K562 (cell line): ENCODE data around the gene SDE2. TPM values are rescaled to one million over a fixed set of nuclear protein-coding genes. Genes with fewer than 3 reads are reported as not detected.

Source experiments
- CBFA2T2 ChIP-seq: fragments of 450-650 bp; conservative IDR thresholded peaks from 2 replicates; pipeline ENCODE4 v1.6.1; 2017; ENCODE audit warnings: mild to moderate bottlenecking
- COPS2 ChIP-seq: fragments of 450-650 bp; conservative IDR thresholded peaks from 2 replicates; pipeline ENCODE4 v1.6.1; 2016; ENCODE audit warnings: mild to moderate bottlenecking, moderate library complexity
- ETV1 ChIP-seq: fragments of 450-650 bp; conservative IDR thresholded peaks from 2 replicates; pipeline ENCODE4 v1.6.1; 2016; ENCODE audit warnings: missing genetic modification characterization, control low read depth, low read depth, missing compliant biosample characterization
- JUNB ChIP-seq: fragments of 450-650 bp; formaldehyde crosslinking; conservative IDR thresholded peaks from 2 replicates; pipeline ENCODE4 v1.4.0; 2020; ENCODE audit warnings: mild to moderate bottlenecking
- NCOA1 ChIP-seq: fragments of 450-650 bp; IDR thresholded peaks from 2 replicates; pipeline ENCODE4 v1.6.1; 2016; ENCODE audit warnings: low read depth
- NCOA2 ChIP-seq, 2 experiments: fragments of 450-650 bp; IDR thresholded peaks; 2 replicates each; pipeline ENCODE4 v1.6.1; 2018; ENCODE audit warnings: mild to moderate bottlenecking in 2 of 2, moderate library complexity in 1 of 2; ENCODE audit not compliant: partially characterized antibody in 2 of 2
- NELFE ChIP-seq: IDR thresholded peaks from 2 replicates; pipeline ENCODE4 v1.6.1; 2011; ENCODE audit warnings: mild to moderate bottlenecking; ENCODE audit not compliant: insufficient read depth, insufficient read length
- PRMT5 ChIP-seq: sonication (generic); formaldehyde crosslinking; IDR thresholded peaks from 2 replicates; pipeline ENCODE4 v1.5.0; 2020; ENCODE audit warnings: missing genetic modification reagents
- SOX6 ChIP-seq: fragments of 450-650 bp; IDR thresholded peaks from 2 replicates; pipeline ENCODE4 v1.6.1; 2014; ENCODE audit warnings: mild to moderate bottlenecking
- STAT5A ChIP-seq: IDR thresholded peaks from 2 replicates; pipeline ENCODE4 v1.6.1; 2012; ENCODE audit warnings: low read length, inconsistent platforms, borderline replicate concordance
- STAT5B ChIP-seq: fragments of 250-450 bp; sonication (Bioruptor Pico); IDR thresholded peaks from 2 replicates; pipeline ENCODE4 v1.8.0; 2021; ENCODE audit warnings: mild to moderate bottlenecking, inconsistent platforms
- U2AF1 ChIP-seq: fragments of 200-400 bp; formaldehyde crosslinking; optimal IDR thresholded peaks from 2 replicates; pipeline ENCODE3; 2017; ENCODE audit warnings: mild to moderate bottlenecking, low read depth, low read length, moderate library complexity
- ZNF583 ChIP-seq: fragments of 250-450 bp; sonication (Bioruptor Pico); IDR thresholded peaks from 2 replicates; pipeline ENCODE4 v1.4.0; 2020
- ZNF699 ChIP-seq: fragments of 250-450 bp; sonication (Bioruptor Pico); IDR thresholded peaks from 2 replicates; pipeline ENCODE4 v1.8.0; 2021; ENCODE audit warnings: mild to moderate bottlenecking, moderate library complexity; ENCODE audit not compliant: insufficient replicate concordance
- polyA plus RNA-seq, 8 experiments: library from polyadenylated mRNA; depleted of rRNA in 4 of 8; stranded (reverse) in 5 of 8; unstranded in 3 of 8; fragments of >200 nt; fragmentation: Nextera tagmentation in 2 of 8; fragmentation: Illumina TruSeq in 1 of 8; extraction: Ambion mirVana in 2 of 8; extraction: Trizol in 1 of 8; gene quantifications; 2 replicates each; pipeline versions ENCODE4 v1.2.1 to v1.2.3, GENCODE V29; 2011 to 2014; ENCODE audit warnings: inconsistent platforms in 1 of 8, missing spikeins in 1 of 8
- total RNA-seq, 7 experiments: library from RNA; depleted of rRNA in 6 of 7; stranded (reverse); fragments of >200 nt in 6 of 7; fragmentation: Illumina TruSeq in 2 of 7; extraction: Trizol in 2 of 7; gene quantifications; 2 replicates each; pipeline versions ENCODE4 v1.2.1 to v1.2.3, GENCODE V29; 2011 to 2021; ENCODE audit warnings: low replicate concordance in 1 of 7
- TF ChIP-seq, protein P1 (sequence below): IDR thresholded peaks from 3 replicates; pipeline ENCODE4 v1.6.1; 2011; ENCODE audit warnings: borderline replicate concordance, mild to moderate bottlenecking, moderate library complexity; ENCODE audit not compliant: insufficient read length; ENCODE audit errors: extremely low read depth
- TF ChIP-seq, protein P2 (sequence below): fragments of 450-650 bp; IDR thresholded peaks from 2 replicates; pipeline ENCODE4 v1.6.1; 2016
- TF ChIP-seq, protein P3 (sequence below): sonication (generic); formaldehyde crosslinking; IDR thresholded peaks from 2 replicates; pipeline ENCODE4 v1.8.0; 2023; ENCODE audit warnings: missing genetic modification reagents, mild to moderate bottlenecking, borderline replicate concordance

Gene SDE2
- total and polyA plus RNA-seq, 9 of the 15 experiments (the other 6 are each of a cell fraction or from before 2014, with no cell fraction given): 14.3 to 62.3 (median 46.0) TPM

DNA sequence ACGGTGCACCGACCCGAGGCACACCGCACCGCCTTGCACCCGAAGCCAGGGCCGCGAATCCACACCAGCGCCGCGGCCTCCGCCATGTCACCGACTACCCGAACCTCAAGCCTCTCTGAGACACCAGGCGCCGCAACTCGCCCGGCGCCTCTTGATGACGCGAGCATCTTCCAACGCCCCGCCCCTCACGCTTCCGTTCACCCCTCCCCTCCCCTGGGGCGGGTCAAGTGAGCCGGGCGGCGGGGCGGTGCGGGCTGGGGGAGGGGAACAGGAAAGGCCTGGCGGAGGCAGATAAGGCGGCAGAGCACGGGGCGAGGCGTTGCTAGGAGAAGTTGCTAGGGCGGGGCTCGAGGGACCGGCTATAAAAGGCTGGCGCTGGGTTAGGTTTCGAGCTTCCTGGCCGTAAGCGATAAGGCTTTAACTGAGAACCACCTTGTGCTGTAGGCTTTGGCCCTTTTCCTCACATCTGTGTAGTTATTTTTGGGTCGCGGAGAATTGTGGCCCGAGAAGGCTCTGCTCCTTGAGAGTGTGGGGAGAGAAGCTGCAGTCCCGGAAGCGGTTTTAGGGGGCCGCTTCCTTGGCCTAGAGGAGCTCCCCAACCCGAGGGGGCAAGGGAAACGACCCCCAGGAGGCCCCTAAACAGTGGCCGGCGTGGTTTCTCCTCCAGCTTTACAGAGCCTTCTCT is at the start of gene SDE2 (continued):
- TF ChIP-seq, protein P1, sequence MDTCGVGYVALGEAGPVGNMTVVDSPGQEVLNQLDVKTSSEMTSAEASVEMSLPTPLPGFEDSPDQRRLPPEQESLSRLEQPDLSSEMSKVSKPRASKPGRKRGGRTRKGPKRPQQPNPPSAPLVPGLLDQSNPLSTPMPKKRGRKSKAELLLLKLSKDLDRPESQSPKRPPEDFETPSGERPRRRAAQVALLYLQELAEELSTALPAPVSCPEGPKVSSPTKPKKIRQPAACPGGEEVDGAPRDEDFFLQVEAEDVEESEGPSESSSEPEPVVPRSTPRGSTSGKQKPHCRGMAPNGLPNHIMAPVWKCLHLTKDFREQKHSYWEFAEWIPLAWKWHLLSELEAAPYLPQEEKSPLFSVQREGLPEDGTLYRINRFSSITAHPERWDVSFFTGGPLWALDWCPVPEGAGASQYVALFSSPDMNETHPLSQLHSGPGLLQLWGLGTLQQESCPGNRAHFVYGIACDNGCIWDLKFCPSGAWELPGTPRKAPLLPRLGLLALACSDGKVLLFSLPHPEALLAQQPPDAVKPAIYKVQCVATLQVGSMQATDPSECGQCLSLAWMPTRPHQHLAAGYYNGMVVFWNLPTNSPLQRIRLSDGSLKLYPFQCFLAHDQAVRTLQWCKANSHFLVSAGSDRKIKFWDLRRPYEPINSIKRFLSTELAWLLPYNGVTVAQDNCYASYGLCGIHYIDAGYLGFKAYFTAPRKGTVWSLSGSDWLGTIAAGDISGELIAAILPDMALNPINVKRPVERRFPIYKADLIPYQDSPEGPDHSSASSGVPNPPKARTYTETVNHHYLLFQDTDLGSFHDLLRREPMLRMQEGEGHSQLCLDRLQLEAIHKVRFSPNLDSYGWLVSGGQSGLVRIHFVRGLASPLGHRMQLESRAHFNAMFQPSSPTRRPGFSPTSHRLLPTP: no peak
- no peak for TF ChIP-seq U2AF1
- TF ChIP-seq NCOA1: peak; percentile 95
- TF ChIP-seq ZNF583 (CRISPR knock-in tag): peak; percentile 83
- TF ChIP-seq, protein P2, sequence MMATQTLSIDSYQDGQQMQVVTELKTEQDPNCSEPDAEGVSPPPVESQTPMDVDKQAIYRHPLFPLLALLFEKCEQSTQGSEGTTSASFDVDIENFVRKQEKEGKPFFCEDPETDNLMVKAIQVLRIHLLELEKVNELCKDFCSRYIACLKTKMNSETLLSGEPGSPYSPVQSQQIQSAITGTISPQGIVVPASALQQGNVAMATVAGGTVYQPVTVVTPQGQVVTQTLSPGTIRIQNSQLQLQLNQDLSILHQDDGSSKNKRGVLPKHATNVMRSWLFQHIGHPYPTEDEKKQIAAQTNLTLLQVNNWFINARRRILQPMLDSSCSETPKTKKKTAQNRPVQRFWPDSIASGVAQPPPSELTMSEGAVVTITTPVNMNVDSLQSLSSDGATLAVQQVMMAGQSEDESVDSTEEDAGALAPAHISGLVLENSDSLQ: peak; percentile 38
- TF ChIP-seq STAT5A: peak; percentile 96
- peak; percentile 99 for TF ChIP-seq CBFA2T2
- TF ChIP-seq ETV1 (tag): peak; percentile 95
- no peak for TF ChIP-seq NELFE
- peak; percentile 66 to 72 for TF ChIP-seq NCOA2 (IDR thresholded peaks at IDR 0.05; ENCODE audit: partially characterized antibody in 2 of 2)
- no peak for TF ChIP-seq COPS2
- TF ChIP-seq STAT5B: no peak
- TF ChIP-seq ZNF699 (CRISPR knock-in tag): no peak
- TF ChIP-seq, protein P3, sequence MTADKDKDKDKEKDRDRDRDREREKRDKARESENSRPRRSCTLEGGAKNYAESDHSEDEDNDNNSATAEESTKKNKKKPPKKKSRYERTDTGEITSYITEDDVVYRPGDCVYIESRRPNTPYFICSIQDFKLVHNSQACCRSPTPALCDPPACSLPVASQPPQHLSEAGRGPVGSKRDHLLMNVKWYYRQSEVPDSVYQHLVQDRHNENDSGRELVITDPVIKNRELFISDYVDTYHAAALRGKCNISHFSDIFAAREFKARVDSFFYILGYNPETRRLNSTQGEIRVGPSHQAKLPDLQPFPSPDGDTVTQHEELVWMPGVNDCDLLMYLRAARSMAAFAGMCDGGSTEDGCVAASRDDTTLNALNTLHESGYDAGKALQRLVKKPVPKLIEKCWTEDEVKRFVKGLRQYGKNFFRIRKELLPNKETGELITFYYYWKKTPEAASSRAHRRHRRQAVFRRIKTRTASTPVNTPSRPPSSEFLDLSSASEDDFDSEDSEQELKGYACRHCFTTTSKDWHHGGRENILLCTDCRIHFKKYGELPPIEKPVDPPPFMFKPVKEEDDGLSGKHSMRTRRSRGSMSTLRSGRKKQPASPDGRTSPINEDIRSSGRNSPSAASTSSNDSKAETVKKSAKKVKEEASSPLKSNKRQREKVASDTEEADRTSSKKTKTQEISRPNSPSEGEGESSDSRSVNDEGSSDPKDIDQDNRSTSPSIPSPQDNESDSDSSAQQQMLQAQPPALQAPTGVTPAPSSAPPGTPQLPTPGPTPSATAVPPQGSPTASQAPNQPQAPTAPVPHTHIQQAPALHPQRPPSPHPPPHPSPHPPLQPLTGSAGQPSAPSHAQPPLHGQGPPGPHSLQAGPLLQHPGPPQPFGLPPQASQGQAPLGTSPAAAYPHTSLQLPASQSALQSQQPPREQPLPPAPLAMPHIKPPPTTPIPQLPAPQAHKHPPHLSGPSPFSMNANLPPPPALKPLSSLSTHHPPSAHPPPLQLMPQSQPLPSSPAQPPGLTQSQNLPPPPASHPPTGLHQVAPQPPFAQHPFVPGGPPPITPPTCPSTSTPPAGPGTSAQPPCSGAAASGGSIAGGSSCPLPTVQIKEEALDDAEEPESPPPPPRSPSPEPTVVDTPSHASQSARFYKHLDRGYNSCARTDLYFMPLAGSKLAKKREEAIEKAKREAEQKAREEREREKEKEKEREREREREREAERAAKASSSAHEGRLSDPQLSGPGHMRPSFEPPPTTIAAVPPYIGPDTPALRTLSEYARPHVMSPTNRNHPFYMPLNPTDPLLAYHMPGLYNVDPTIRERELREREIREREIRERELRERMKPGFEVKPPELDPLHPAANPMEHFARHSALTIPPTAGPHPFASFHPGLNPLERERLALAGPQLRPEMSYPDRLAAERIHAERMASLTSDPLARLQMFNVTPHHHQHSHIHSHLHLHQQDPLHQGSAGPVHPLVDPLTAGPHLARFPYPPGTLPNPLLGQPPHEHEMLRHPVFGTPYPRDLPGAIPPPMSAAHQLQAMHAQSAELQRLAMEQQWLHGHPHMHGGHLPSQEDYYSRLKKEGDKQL (CRISPR knock-in tag): no peak
- no peak for TF ChIP-seq JUNB (CRISPR knock-in tag)
- TF ChIP-seq SOX6: peak; percentile 96
- TF ChIP-seq PRMT5 (CRISPR knock-in tag): no peak
